Middle frontal gyrus (tissue), 1 donor: ENCODE data around the gene ADGRL3.

ENCODE experiments used
- DNase-seq: peaks from one replicate; pipeline ENCODE4 v3.0.0-alpha.2; 2015; ENCODE audit warnings: low spot score; ENCODE audit errors: extremely low spot score

The ADGRL3 gene

DNA sequence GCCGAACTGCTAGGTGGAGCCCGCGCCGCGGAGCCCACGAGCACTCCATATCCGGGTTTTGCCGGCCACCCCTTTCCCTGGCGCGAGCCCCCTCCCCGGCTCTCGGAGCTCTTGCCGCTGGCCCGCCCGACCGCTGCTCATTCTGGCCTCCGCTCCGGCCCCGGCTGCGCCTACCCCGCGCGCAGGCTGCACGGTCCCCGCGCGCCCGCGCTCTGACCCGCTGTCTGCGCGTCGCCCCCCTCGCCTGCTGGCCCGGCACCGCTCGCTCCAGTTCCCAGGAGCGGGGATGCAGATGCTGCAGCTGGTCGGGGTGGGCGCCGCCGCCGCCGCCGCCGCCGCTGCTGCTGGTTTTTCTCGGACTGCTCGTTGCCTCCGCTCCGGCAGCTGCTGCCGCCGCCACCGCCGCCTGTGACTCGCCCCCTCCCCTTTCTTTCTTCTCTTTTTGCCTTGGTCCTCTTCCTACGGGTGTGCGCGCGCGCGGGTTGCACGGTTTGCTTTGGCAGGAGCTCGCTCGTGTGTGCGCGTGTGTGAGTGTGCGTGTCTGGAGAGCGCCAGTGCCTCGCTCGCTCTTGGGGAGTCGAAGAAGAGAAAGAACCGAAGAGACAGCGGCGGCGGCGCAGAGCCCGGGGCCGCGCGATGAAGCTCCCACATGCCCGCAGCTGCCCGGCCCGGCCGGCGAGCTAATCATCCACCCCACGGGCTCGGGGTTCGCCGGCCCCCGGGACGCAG is at the start of gene ADGRL3:
TSS of gene ADGRL3 (plus strand) at position 140 of the 729 bp plus-strand sequence.
- no peak for DNase-seq

DNA sequence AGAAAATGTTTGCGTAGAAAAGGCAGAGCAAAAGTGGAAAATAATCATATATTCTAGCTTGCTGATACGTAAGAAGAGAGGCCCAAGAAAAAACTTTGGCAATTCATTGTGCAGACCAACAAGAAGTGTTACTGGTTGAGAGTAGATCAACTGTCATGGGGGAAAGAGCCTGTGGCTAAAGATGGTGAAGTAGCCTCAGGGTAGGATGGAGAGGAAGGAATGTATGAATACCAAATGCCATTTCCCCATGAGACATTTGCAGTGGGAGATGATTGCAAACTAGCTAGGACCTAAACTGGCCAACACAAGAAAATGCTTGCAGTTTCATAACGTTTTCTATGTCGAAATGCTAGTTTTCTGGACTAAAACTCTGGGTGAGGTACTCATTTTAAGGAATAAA is 47.7 kb upstream of the ADGRL3 start:
- no peak for DNase-seq

DNA sequence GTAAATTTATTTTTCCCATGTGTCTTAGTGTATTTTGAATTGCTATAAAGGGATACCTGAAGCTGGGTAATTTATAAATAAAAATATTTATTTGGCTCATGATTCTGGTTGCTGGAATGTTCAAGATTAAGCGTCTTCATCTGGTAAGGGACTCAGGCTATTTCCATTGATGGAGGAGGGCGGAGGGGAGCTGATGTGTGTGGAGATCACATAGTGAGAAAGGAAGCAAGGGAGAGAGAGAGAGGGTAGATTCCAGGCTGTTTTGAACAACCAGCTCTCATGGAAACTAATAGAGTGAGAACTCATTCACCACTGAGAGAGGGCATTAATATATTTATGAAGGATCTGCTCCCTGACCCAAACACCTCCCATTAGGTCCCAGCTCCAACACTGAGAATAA is 39.6 kb upstream of the ADGRL3 start:
- no peak for DNase-seq

DNA sequence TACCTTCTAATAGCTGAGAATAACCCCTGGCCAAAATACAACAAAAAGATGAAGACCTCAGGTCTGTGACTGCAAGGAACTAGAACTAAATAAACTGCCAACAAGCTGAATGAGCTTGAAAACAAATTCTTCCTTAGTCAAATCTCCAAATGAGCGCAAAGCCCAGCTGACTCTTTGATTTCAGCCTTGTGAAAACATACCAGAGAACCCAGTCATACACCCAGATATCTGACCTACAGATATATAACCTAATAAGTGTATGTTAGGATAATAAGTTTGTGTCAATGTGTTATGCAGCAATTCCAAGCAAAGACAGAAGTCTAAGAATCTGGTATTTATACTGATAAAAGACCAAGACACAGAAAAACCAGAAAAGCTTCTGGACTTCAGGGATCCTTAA is 38.0 kb upstream of the ADGRL3 start:
- DNase-seq, result no peak

DNA sequence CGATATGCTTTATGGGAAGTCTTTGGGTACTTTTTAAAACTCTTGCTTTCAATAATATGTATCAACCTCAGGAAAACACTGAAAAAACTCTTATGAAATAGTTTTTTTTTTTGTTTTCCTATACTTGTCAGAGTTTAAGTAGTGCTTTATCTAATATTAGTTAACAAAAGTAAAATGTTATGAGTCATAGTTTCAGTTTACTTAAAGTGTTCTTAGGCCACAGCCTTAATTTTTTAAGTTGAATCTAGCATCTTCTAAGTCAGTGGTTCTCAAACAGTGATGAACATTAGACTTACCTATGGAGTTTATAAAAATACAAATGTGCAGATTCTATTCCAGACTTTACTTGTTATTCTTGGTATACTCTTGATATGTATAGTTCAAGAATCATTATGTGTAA is 26.3 kb upstream of the ADGRL3 start:
- DNase-seq, result no peak

DNA sequence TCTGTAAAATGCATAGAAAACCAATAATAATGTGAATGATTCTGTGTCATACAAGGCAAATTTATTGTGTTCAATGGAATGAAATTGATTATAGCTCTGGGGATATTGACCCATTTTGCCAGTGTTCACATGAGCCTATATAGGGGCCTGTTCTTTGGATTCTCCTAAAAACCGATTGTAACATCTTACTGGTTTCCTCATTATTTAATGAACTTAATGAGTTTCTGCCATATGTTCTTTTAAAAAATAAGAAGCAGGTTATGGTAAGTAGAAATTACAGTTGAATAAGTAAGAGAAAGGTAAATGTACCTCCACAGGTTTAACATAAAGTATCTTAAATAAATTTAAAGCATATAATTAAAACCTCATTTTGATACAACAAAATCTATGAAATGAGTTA is 24.6 kb upstream of the ADGRL3 start:
- no peak for DNase-seq

DNA sequence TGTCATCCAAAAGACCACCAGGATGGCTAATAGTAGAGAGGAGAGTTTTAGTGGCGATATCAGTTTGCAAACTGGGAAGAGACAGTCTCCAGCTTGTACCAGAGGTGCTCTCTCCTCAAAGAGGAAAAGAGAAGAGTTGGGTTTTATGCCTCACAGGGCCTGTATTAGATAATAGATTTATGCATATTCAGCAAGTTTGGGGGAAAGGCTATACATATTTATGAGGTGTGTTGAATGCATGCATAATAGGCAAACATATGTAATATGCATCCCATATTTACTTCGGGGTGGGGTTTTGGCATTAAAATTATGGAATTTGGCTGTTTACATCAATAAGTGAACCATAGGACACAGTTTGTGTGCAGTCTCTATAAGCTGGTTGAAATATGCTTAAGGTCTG is 22.8 kb upstream of the ADGRL3 start:
- DNase-seq, result no peak

DNA sequence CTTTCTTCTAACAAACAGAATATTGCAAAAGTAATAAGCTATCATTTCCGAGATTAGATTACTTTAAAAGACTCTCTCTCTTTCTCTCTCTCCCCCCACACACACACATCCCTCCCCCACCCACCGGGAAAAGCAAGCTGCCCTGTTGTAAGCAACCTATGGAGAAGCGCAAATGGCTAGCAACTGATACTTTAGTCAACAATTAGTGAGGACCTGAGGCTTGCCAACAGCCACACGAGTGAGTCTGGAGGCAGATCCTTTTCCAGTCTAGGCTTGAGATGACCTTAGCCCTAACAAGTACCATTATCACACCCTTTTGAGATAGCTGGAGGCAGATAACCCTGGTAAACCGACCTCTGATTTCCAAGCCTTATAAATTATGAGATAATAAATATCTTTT is 19.7 kb upstream of the ADGRL3 start:
- no peak for DNase-seq

DNA sequence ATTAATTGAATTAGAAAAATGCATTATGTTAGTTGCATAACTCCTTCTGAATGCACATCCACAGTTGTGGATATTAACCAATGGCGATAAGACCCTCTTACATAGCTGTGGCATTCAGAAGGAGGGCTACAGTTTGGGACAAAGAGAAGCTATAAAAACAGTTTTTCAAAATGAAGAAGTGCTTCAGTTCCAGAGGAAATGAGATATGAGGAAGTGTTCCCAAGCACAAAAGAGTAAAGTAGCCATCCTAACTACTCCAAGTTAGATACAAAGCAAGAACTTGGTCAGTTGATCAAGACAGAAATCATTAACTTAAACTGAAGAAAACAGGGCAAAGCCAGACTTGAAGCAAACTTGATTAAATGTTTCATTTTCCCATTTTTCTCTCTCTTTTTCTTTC is 17.2 kb upstream of the ADGRL3 start:
- DNase-seq, result no peak

DNA sequence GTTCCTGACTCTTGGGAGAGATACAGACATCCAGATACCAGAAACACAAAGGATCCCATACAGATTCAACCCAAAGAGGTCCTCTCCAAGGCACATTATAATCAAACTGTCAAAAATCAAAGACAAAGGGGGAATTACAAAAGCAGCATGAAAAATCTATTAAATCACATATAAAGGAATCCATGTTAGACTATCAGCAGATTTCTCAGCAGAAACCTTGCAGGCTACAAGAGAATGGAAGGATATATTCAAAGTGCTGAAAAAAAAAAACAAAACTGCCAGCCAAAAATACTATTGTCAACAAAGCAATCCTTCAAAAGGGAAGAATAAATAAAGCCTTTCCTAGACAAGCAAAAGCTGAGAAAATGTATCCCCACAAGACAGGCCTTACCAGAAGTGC is 14.8 kb upstream of the ADGRL3 start:
- no peak for DNase-seq

DNA sequence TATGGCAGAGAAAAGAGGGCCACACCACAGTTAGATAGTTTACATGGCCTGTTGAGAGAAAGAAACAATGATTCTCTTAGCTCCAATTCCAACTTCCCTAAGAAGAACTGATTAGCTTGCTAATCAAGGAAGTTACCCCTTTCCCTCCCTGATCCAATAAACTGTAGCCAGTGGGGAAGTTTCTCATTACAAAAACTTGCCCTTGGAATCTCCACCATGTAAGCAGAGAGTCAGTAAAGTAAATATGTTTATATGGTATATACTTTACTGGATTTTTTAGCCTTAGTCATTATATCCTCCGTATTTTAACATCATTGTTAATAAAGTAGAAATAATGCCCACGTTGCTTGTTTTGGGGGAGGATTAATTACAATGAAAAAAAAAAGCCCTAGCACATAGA is 7.7 kb upstream of the ADGRL3 start:
- no peak for DNase-seq

DNA sequence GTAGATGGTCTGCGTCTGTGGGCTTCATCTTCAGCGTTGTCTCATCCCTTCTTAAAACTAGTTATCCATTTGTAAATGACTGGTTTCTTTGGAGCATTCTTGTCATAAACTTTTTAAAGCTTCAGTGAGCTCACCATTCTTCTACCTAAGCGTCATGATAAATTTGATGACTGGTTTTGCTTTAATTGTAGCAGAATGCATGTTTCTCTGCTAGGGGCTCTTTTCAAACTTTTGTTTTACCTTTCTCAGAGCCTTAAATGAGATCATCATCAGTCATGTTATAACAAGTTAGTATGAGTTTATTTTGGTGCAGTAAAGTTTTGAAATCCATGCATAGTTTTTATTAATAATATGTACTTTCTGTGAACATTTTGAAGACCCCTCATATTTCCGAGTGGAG is 6.3 kb upstream of the ADGRL3 start:
- no peak for DNase-seq

DNA sequence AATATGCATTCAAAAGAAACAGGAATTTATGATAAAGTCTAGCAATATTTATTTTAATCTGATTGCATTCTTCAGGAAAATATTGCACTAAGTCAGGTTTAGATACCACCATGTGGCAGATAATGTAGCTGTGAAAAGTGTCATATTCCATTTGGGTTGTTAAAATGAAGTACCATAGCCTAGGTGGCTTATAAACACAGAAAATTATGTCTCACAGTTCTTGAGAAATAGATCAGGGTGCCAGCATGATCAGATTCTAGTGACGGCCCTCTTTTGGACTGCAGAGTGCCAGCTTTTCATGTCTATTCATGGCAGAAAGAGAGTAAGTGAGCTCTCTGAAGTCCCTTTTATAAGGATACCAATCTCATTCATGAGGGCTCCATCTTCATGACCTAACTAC is 5.6 kb upstream of the ADGRL3 start:
- no peak for DNase-seq

DNA sequence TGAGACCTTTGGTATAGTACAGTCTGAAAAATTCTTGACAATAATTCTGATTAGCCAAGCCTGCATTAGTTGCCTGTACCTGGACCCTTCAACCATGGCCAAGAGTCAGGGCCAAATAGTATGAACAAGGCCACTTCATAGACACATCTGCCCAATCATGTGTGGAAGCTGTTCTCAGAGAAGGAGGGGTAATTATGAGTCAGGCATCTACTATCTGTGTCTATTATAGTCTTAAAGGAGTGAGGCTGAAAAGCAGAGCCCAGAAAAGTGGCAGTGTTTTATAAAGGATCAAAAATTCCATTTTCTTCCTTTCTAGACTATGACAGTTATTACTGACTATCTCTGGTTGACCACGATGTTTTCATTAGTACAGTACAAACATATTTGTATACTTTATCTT is 5.0 kb upstream of the ADGRL3 start:
- no peak for DNase-seq

DNA sequence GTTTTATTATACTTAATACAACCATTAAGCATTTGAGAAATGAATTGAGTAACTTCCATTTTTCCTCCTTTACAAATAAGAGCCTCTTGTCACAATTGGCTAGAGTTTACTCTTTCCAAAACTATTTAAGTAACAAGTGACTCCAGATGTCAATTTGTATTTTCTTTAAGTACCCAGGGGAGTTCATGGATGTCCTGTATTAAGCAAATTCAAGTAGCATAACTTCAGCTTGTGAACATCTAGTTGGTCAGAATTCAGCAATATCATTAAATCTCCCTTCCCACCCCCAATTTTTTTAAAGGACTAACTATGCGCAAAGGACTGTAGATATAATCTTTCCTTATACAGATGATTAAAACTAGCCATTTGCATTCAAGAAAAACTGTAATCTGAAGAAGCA is 1.4 kb upstream of the ADGRL3 start:
- no peak for DNase-seq

DNA sequence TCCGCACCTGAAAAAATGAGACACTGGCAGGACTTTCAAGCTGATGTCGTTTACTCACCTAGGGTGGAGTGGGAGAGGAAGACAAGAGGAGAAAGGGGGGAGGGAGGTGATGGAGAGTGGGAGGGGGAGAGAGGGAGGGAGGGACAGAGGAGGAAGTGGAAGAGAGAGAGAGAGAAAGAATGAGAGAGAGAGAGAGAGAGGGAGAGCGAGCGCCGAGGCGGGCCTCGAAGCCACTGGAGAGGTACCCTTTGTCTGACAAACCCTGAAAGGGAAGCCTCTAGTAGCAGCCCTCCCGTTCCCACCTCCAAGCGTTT is 296 bp upstream of the ADGRL3 start:
- no peak for DNase-seq

DNA sequence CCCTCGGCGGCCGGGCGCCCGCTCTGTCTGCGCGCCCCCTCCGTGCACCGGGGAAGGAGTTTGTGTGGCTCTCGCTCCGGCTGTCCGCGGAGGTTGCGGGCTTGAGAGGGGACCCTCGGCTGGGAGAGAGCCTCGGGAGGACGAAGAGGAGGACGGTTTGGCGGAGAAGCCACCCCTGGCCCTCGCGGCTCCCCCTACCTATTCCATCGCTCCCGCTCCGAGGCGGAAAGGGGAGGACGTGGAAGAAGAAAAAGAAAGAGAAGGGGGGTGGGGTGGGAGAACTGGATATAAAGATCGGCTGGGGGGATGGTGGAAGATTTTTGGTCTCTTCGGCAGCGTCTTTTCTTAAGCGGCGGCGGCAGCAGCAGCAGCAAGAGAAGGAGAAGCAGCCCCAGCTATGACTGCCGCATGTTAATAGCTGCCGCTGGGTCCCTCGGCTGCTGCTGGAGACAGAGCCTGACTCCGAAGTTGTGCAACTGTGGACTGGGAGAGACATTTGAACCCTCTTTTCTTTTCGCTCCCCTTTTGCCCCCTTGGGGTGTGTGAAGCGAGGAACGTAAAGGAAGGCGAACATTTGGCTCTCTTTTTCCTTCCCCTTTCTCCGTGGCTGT is 895 bp downstream of the ADGRL3 start:
- no peak for DNase-seq

DNA sequence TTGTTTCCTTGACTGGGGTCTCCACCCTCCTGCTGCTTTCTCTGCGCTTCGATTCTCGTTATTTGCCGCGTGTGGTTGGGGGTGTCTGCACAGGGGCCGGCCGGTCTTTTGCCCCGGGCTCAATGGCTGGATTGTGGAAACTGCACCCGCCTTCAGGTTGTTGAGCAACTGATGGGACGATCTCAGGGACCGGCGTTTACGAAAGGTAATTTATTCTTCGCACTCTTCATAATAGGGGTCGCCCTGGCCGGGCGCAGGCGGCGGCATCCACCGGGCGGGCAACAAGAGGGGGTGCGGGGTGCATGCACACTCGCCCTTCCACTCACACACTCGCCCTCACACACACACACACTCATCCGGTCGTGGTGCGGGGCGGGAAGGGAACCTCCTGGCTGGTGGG is 1.4 kb downstream of the ADGRL3 start:
- DNase-seq, result no peak

DNA sequence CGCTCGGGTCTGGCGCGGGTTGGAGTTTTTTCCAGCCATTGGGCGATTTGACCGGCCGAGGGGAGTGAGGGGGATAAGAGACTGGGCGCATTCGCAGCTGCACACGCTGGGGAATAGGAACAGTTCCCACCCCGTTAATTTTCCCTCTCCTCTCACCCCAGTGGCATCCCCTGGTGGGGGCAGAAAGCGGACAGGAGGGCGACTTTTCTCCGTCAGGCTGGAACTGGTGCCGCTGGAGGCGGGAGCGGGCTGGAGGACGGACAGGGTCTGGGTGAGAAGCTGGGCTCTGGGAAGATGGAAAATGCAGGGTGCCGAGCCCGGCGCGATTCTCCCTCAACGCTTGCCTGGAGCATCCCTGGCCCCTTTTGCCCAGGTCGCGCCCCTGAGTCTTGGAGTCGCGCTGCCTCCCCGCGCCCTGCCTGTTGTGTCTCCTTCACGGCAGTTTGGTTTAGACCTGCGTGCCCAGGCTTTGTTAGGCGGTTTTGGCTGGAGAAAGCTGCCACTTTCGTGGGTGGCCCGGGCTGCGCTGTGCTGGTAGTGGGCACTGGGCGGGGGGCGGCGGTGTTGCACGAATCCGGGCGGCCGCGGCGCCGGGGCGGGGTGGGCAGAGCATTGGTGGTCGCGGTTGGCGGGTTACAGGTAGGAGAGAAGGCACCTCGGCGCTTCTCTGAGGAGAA is 2.0 kb downstream of the ADGRL3 start:
- no peak for DNase-seq

DNA sequence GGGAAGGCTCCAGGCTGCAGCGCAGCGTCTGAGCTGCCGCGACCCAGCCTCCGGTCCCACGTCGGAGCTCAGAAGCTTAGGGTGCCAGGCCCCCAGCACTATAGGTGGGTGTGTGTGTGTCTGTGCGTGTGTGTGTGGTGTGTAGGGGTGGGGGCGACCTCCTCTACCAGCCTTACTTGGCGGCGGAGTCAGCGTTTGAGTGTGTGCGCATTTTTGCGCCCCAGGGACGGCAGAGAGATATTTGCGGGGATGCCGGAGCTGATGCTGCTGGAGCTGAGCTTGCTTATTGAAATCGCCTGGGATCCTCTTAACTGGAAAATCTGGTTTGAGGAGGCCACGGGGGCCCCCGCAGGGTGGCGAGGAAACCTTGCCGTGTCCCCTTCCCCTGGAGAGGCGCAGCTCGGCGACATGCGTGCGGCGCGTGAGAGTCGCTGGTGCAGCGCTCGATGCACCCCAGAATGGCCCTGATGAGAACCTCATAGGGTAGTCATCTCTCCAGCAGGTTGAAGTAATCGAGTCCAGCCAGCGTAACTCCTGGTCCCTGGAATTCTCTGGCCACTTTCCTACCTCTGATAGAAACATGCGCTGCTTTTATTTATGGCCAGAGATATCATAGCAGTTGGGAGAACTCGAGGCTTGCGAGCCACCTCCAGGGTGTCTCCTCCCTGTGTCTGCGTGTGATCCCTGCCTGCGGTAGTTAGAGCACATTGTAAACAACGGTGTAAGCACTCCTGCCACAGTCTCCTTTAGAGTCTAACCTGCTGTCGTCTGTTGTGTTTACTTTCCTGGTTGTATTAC is 2.7 kb downstream of the ADGRL3 start:
- DNase-seq, result peak; percentile 47

DNA sequence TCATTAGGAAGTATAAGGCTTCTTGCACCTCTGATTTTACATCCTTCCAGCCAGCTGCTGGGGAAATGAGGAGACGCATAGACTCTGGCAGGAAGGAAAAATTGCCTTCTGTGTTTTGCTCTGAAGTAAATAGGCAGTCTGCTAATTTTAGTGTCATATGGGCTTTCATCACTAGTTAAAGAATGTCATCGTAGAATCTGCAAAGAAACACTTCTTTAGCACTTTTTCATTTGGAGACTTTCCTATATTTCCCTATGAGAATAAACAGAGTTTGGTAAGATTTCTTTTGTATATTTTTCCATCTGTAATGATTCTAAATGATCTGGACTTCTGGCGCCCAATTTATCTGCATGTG is 3.3 kb downstream of the ADGRL3 start:
- DNase-seq, result no peak

DNA sequence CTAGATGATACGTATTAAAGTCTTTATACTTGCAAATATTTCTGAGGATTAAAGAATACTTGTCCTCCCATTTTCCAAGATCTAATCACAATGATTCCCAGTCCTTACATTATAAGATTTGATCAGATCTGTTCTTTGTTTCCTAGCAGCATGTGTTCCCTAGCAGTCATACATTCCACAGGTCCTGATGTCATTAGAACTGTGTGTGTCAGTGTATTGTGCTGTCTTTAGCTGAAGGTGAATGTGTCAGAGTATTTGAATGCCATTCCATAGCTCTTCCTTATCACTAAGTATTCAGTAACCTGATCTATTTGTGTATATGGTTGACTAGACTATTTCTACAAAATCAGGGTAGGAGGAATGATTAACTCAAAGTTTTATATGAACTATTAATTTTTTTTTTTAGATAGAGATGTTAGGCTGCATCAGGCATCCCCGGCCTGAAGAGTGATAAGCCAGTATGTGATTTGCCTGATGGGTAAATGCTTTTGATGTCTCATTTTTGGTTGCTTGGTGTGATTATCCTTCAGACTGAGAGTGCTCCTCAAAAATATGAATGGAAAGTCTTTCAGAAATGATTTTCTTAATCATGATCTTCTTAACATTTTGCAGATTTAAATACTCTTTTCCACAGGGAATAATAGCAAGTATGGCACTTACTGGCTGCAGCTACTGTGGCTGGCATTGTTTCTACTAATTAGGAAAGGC is 4.4 kb downstream of the ADGRL3 start:
- no peak for DNase-seq
